ENCODE data around the gene ADCY1.

- TF ChIP-seq CTCF (conservative IDR thresholded peaks at IDR 0.05; ENCODE audit: low read depth, low read length) = no peak
- TF ChIP-seq EZH2 (IDR thresholded peaks at IDR 0.05; ENCODE audit: low read length, unreplicated experiment) = no peak
- TF ChIP-seq EZH2phosphoT487 (IDR thresholded peaks at IDR 0.05; ENCODE audit: borderline replicate concordance, low read length) = no peak
Measured at GRCh38 chr7:45638916-45639315, 64.7 kb downstream of the ADCY1 start.

All from PC-3 (cell line).